Measurements from ENCODE around the gene USP3.

USP3 gene

DNA sequence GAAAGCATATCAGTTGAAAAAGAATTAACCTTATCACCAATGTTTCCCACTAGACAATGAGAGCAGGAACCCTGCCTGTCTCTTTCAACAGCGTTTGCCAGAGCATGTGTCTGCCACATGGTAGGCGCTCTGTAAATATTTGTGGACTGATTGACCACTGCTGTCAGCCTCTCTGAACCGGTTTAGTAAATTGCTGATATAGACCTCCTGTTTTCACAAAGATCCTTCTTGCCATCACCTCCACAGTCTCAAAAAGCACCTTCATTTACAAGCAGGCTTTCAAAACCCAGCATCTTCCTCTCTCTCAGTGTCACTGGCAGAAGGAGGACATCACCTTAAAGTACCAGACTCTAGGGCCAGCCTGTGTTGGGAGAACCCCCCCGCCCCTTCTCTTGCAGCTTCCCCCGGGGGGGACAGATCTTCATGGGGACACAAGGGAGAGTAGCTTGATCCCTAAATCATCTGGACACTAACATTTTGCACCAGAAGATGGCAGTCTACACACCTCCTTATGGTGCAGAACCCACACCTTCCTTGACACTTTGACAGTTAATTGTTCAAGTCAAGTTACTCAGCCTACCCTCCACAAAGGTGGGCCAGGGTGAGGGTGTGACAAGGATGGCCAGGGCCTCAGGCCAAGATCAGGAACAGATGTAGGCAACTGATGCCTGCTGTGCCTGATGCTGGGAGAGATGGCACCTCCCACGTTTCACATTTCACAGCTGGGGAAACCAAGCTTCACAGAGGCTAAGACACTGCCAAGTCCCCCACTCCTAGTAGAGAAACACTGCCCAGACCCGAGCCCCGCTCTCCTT is 37.8 kb upstream of the USP3 start:
- Histone ChIP-seq H3K36me3 (ENCODE audit: control insufficient read depth, insufficient read depth, low read length) (no peaks in the 10 kb centered on the region), H3K27me3 (ENCODE audit: control insufficient read depth, insufficient read depth, low read length) (peaks cover 12% of the 10 kb centered on the region), H3K4me1 (ENCODE audit: control insufficient read depth, insufficient read depth, low read length) (no peaks in the 10 kb centered on the region), H3K9me3 (ENCODE audit: control insufficient read depth, insufficient read depth, low read length) (no peaks in the 10 kb centered on the region), H3K9ac (ENCODE audit: low read depth, low read length) (no peak overlapping the region), H3K4me3 (ENCODE audit: low read depth, low read length) (no peak overlapping the region)

- no peaks in the 10 kb centered on the region for H3K36me3 ChIP-seq (ENCODE audit: control insufficient read depth, insufficient read depth, low read length)
- no peaks in the 10 kb centered on the region for H3K9me3 ChIP-seq (ENCODE audit: control insufficient read depth, insufficient read depth, low read length)
- no peak overlapping the region for H3K4me3 ChIP-seq (ENCODE audit: low read depth, low read length)
- H3K27me3 ChIP-seq (ENCODE audit: control insufficient read depth, insufficient read depth, low read length) = peaks cover 4% of the 10 kb centered on the region
- H3K4me1 ChIP-seq (ENCODE audit: control insufficient read depth, insufficient read depth, low read length) = no peaks in the 10 kb centered on the region
- H3K9ac ChIP-seq (ENCODE audit: low read depth, low read length) = no peak overlapping the region
Observed at GRCh38 chr15:63469190-63469589, 35.2 kb upstream of the USP3 start.

DNA sequence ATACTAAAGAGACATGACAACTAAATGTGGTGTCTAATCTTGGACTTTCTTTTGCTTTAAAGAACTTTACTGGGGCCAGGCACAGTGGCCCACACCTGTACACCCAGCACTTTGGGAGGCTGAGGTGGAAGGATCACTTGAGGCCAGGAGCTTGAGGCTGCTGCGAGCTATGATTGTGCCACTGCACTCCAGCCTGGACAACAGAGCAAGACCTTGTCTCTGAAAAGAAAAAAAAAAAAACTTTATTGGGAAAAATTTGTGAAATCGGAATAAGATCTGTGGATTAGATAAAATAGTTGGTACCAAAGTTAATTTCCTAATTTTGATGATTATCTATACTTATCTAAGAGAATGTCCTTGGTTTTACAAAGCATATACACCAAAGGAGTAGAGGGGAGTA is 34.4 kb upstream of the USP3 start:
- Histone ChIP-seq H3K36me3 (ENCODE audit: control insufficient read depth, insufficient read depth, low read length) (no peaks in the 10 kb centered on the region), H3K4me1 (ENCODE audit: control insufficient read depth, insufficient read depth, low read length) (no peaks in the 10 kb centered on the region), H3K9ac (ENCODE audit: low read depth, low read length) (no peak overlapping the region), H3K27me3 (ENCODE audit: control insufficient read depth, insufficient read depth, low read length) (peaks cover 4% of the 10 kb centered on the region), H3K4me3 (ENCODE audit: low read depth, low read length) (no peak overlapping the region), H3K9me3 (ENCODE audit: control insufficient read depth, insufficient read depth, low read length) (no peaks in the 10 kb centered on the region)

DNA sequence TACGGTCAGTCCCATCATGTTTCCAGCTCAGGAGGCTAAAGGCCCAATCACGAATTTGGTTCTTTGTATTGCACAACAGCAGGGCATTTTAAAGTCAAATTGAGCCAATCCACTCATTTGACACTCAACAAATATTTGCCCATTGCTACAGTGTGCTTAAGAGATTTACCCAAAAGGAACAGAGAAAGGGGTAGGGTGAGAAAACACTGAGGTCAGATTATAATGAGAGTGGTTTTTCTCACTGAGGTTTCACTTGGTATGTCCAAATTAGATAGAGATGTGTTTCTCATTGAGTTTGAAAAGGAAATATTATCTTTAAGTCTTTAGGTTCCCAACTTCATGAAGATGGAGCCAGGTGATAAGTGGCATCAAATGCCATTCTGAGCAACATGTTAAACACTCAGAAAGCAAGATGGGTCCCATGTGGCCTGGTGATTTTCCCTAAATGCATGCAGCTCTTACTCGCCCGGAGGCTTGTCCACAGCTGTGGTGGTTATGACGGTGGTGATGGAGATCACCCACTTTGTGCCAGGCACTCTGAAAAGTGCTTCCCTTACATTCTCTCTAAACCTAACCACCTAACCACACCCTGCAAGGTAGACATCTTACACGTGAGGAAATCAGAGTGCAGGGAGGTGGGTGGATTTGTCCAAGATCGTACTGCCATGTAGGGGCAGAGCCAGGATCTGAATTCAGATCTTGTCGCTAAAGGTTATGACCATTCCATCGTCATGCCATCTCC is 31.2 kb upstream of the USP3 start:
- H3K4me3 ChIP-seq (ENCODE audit: low read depth, low read length) = no peak overlapping the region

DNA sequence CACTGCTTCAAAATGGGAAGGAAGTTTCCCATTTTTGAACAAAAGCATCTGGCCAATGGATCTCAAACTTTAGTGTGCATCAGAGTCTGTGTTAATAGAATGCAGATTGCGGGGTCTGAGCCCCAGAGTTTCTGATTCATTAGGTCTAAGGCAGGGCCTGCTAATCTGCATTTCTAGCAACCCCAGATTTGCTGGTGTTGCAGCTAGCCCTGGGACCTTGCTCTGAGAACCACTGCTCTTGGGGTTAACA is 30.7 kb upstream of the USP3 start:
- Histone ChIP-seq H3K9me3 (ENCODE audit: control insufficient read depth, insufficient read depth, low read length) (no peaks in the 10 kb centered on the region), H3K4me3 (ENCODE audit: low read depth, low read length) (no peak overlapping the region), H3K4me1 (ENCODE audit: control insufficient read depth, insufficient read depth, low read length) (no peaks in the 10 kb centered on the region), H3K27me3 (ENCODE audit: control insufficient read depth, insufficient read depth, low read length) (peaks cover 4% of the 10 kb centered on the region), H3K36me3 (ENCODE audit: control insufficient read depth, insufficient read depth, low read length) (no peaks in the 10 kb centered on the region), H3K9ac (ENCODE audit: low read depth, low read length) (no peak overlapping the region)

More for the DNA sequence above, 31.2 kb upstream of the USP3 start:
- Histone ChIP-seq H3K9me3 (ENCODE audit: control insufficient read depth, insufficient read depth, low read length) (no peaks in the 10 kb centered on the region), H3K27me3 (ENCODE audit: control insufficient read depth, insufficient read depth, low read length) (peaks cover 5% of the 10 kb centered on the region), H3K4me1 (ENCODE audit: control insufficient read depth, insufficient read depth, low read length) (no peaks in the 10 kb centered on the region), H3K36me3 (ENCODE audit: control insufficient read depth, insufficient read depth, low read length) (no peaks in the 10 kb centered on the region), H3K9ac (ENCODE audit: low read depth, low read length) (no peak overlapping the region)

DNA sequence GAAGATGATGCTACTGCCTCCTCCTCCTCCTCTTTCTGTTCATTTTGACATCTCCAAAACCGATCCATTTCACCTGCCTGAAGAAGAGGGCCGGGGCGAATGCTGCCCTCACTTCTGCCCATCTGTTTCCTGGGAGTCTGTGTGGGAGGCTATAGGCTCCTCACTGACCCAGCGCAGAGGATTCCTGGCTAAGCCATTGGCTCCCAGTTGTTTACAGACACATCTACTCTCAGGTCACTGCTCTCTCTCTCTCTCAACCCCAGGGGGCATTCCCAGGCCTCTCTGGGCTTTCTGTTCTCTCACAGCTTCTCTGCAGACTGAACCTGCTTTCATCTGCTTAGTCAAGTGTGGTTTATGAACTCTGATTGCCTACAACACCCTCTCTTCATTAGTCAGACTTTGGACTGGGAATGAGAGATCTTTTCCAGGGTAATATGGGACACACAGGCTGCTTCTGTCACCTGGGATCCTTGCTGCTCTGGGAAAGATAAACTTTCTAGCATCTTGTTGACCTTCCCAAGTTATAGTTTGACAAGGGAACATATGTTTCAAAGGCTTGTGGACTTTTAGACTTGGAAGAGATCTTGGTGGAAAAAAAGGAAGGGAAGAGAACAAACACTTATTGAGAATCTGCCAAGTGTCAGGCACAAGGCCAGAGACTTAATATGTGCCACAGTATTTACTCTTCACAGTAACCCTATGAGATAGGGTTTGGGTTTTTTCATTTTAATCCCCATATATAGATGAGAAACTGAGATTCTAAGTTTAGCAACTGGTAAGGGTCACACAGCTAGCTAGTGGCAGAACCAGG is 30.2 kb upstream of the USP3 start:
- Histone ChIP-seq H3K4me1 (ENCODE audit: control insufficient read depth, insufficient read depth, low read length) (no peaks in the 10 kb centered on the region), H3K9ac (ENCODE audit: low read depth, low read length) (no peak overlapping the region), H3K4me3 (ENCODE audit: low read depth, low read length) (no peak overlapping the region), H3K36me3 (ENCODE audit: control insufficient read depth, insufficient read depth, low read length) (no peaks in the 10 kb centered on the region), H3K9me3 (ENCODE audit: control insufficient read depth, insufficient read depth, low read length) (no peaks in the 10 kb centered on the region), H3K27me3 (ENCODE audit: control insufficient read depth, insufficient read depth, low read length) (peaks cover 4% of the 10 kb centered on the region)

DNA sequence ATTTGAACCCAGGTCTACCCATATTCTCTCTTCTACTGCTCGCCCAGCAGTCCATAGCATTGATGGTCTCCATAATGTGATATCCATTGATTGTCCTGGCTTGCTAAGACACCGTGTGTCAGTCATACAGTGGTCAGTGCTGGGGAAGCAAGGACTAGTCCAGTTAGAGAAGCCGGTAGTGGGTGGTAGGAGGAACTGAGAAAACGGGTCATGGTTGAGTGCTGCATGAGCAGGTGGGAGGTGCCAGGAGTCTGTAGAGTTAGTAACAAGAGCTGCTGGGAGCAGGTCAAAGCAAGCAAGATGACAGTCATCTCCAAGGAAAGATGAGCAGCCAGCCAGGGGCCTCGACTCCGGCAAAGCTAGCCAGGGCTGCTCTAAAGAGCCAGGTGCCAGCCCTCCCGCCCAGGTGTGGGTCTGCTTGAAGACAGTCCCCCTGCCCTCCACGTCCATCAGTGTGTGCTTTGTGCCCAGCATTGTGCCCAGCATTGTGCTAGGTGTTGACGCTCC is 29.5 kb upstream of the USP3 start:
- H3K36me3 ChIP-seq (ENCODE audit: control insufficient read depth, insufficient read depth, low read length) = no peaks in the 10 kb centered on the region
- H3K4me3 ChIP-seq (ENCODE audit: low read depth, low read length) = no peak overlapping the region
- peaks cover 4% of the 10 kb centered on the region for H3K27me3 ChIP-seq (ENCODE audit: control insufficient read depth, insufficient read depth, low read length)
- no peaks in the 10 kb centered on the region for H3K9me3 ChIP-seq (ENCODE audit: control insufficient read depth, insufficient read depth, low read length)
- no peak overlapping the region for H3K9ac ChIP-seq (ENCODE audit: low read depth, low read length)
- H3K4me1 ChIP-seq (ENCODE audit: control insufficient read depth, insufficient read depth, low read length) = no peaks in the 10 kb centered on the region

DNA sequence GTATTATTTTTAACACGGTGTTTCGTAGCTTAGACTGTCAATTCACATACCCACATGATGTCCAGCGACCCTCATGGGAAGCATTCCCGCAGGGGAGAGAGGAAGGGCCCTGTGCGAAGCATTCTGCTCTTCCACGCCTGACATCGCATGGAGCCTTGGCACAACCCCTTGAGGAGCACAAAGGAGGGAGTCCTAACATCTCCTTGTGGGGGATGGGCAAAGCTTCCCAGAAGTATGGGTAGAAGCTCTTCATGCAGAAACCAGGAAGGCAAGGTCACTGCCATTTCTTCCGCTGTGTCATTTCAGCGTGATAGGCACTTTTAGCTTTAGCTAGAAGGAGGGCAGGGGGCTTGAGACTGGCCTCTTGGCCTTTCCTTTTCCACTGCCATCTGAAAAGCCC is 28.7 kb upstream of the USP3 start:
- H3K36me3 ChIP-seq (ENCODE audit: control insufficient read depth, insufficient read depth, low read length) = no peaks in the 10 kb centered on the region
- no peaks in the 10 kb centered on the region for H3K4me1 ChIP-seq (ENCODE audit: control insufficient read depth, insufficient read depth, low read length)
- H3K27me3 ChIP-seq (ENCODE audit: control insufficient read depth, insufficient read depth, low read length) = peaks cover 4% of the 10 kb centered on the region
- no peaks in the 10 kb centered on the region for H3K9me3 ChIP-seq (ENCODE audit: control insufficient read depth, insufficient read depth, low read length)
- H3K9ac ChIP-seq (ENCODE audit: low read depth, low read length) = no peak overlapping the region
- no peak overlapping the region for H3K4me3 ChIP-seq (ENCODE audit: low read depth, low read length)

DNA sequence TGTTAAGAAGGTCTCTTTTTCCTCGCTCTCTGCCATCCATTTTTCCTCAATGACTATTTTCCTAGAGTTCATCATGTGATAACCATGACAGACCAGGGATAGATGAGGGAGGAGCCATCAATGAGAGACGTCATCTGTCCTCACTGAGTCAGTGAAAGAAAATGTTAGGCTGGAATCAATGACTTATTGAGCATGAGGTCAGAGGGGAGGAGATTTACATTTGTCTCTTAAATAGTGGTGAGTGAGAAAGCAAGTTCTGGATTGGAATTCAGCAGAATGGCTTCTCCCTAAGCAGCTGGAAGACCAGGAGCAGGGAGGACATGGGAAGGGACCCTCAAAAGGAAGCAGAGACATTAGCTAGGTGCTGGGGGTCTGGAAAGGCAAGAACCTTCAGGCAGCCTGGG is 28.2 kb upstream of the USP3 start:
- no peaks in the 10 kb centered on the region for H3K9me3 ChIP-seq (ENCODE audit: control insufficient read depth, insufficient read depth, low read length)
- peaks cover under 1% of the 10 kb centered on the region for H3K4me1 ChIP-seq (ENCODE audit: control insufficient read depth, insufficient read depth, low read length)
- H3K27me3 ChIP-seq (ENCODE audit: control insufficient read depth, insufficient read depth, low read length) = peaks cover 4% of the 10 kb centered on the region
- no peaks in the 10 kb centered on the region for H3K36me3 ChIP-seq (ENCODE audit: control insufficient read depth, insufficient read depth, low read length)
- H3K9ac ChIP-seq (ENCODE audit: low read depth, low read length) = no peak overlapping the region
- H3K4me3 ChIP-seq (ENCODE audit: low read depth, low read length) = no peak overlapping the region

DNA sequence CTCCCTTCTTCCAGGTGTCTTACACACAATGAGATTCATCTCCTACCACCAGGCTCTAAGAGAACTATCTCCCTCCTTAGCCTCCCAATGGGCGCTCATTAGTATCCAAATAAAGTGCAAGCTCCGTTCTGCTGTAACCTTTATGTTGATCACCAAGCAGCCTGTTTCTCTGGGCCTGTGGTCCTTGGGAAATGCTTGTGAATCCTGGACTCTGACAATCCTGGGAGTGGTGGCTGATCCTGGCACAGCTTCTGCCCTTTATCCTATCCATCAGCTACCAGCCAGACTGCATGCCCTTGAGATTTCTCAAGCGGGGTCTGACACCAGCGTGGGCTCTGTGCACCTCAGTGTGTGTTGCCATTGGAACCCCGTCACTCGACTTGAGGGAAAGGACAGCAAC is 26.1 kb upstream of the USP3 start:
- Histone ChIP-seq H3K27me3 (ENCODE audit: control insufficient read depth, insufficient read depth, low read length) (peaks cover 4% of the 10 kb centered on the region), H3K36me3 (ENCODE audit: control insufficient read depth, insufficient read depth, low read length) (no peaks in the 10 kb centered on the region), H3K9me3 (ENCODE audit: control insufficient read depth, insufficient read depth, low read length) (no peaks in the 10 kb centered on the region), H3K9ac (ENCODE audit: low read depth, low read length) (no peak overlapping the region), H3K4me1 (ENCODE audit: control insufficient read depth, insufficient read depth, low read length) (peaks cover 4% of the 10 kb centered on the region), H3K4me3 (ENCODE audit: low read depth, low read length) (no peak overlapping the region)

DNA sequence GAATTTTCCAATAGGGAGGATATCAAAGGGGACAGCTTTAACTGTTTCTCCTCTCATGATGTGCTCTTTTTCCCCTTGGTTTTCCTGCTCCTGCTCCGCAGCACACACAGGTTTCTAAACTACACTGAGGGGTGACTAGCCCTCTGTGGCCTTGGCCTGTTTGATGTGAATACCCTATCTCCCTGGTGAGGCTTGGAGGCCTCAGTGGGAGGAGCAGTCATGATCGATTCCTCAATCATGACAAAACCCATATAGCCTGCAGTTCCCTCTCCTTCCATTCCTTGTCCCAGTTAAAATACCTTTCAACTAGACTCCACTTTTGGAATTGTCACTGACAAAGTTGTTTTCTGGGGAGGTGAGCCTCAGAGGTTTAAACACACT is 24.0 kb upstream of the USP3 start:
- Histone ChIP-seq H3K9me3 (ENCODE audit: control insufficient read depth, insufficient read depth, low read length) (no peaks in the 10 kb centered on the region), H3K27me3 (ENCODE audit: control insufficient read depth, insufficient read depth, low read length) (peaks cover 4% of the 10 kb centered on the region), H3K9ac (ENCODE audit: low read depth, low read length) (no peak overlapping the region), H3K4me3 (ENCODE audit: low read depth, low read length) (no peak overlapping the region), H3K36me3 (ENCODE audit: control insufficient read depth, insufficient read depth, low read length) (no peaks in the 10 kb centered on the region), H3K4me1 (ENCODE audit: control insufficient read depth, insufficient read depth, low read length) (peaks cover 10% of the 10 kb centered on the region)

Data from iPS-15b (cell line).